ENCODE measurements around the gene ZG16B.

The ZG16B gene

DNA sequence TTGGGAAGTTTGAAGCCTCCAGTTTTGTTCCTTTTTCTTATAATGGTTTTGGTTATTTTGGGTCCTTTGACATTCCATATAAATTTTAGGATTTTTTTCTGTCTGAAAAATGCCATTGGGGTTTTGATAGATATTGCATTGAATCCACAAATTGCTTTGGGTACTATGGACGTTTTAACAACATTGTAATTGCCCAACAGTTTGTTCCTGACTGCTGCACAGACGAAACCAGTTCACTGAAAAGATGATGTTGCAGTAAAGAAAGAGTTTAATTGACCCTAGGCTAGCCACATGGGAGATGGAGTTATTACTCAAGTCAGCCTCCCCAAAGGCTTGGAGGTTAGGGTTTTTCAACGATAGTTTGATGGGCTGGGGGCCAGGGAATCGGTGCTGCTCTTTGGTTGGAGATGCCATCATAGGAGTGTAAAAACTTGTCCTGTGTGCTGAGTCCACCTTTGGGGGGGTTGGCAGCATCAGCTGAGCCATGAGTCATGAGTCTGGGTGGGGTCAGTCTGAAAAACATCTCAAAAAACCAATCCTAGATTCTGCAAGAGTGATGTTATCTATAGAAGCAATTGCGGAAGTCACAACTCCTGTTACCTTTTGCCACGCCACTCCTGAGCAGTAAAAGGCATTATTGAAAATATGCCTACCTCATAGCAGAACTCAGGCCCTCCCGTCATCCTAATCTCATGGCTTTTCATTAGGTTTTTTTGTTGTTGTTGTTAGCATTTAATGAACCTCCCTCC is 34.5 kb upstream of the ZG16B start:
- peaks cover 4% of the 10 kb centered on the region; the same call in 1 of the 2 replicates for H3K27me3 ChIP-seq (ENCODE audit: control insufficient read depth, low read length)
- no peaks in the 10 kb centered on the region for H3K4me1 ChIP-seq (ENCODE audit: control insufficient read depth, low read length)
- no peak for TF ChIP-seq EZH2phosphoT487 (IDR thresholded peaks at IDR 0.05; ENCODE audit: borderline replicate concordance, low read length)
- TF ChIP-seq, protein P1, sequence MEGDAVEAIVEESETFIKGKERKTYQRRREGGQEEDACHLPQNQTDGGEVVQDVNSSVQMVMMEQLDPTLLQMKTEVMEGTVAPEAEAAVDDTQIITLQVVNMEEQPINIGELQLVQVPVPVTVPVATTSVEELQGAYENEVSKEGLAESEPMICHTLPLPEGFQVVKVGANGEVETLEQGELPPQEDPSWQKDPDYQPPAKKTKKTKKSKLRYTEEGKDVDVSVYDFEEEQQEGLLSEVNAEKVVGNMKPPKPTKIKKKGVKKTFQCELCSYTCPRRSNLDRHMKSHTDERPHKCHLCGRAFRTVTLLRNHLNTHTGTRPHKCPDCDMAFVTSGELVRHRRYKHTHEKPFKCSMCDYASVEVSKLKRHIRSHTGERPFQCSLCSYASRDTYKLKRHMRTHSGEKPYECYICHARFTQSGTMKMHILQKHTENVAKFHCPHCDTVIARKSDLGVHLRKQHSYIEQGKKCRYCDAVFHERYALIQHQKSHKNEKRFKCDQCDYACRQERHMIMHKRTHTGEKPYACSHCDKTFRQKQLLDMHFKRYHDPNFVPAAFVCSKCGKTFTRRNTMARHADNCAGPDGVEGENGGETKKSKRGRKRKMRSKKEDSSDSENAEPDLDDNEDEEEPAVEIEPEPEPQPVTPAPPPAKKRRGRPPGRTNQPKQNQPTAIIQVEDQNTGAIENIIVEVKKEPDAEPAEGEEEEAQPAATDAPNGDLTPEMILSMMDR (IDR thresholded peaks at IDR 0.05; ENCODE audit: low read depth, low read length, poor library complexity, severe bottlenecking), result no peak
- H4K20me1 ChIP-seq (ENCODE audit: control insufficient read depth, insufficient read depth, low read depth, low read length), result no peaks in the 10 kb centered on the region
- H3K9me2 ChIP-seq (replicated peaks; ENCODE audit: control insufficient read depth, low read length), result no peaks in the 10 kb centered on the region
- H3K4me2 ChIP-seq (ENCODE audit: low read length), result no peak overlapping the region
- no peaks in the 10 kb centered on the region for H3K79me2 ChIP-seq (ENCODE audit: control insufficient read depth, low read length)
- H3K27ac ChIP-seq (ENCODE audit: low read depth, low read length), result no peak overlapping the region
- no peaks in the 10 kb centered on the region for H3K9me3 ChIP-seq (ENCODE audit: control insufficient read depth, insufficient read depth, low read length)
- no peaks in the 10 kb centered on the region for H3K36me3 ChIP-seq (ENCODE audit: control insufficient read depth, low read length)
- no peak overlapping the region for H3K4me3 ChIP-seq (ENCODE audit: low read length)
- H3F3A ChIP-seq (ENCODE audit: control insufficient read depth, insufficient read depth), result no peaks in the 10 kb centered on the region

DNA sequence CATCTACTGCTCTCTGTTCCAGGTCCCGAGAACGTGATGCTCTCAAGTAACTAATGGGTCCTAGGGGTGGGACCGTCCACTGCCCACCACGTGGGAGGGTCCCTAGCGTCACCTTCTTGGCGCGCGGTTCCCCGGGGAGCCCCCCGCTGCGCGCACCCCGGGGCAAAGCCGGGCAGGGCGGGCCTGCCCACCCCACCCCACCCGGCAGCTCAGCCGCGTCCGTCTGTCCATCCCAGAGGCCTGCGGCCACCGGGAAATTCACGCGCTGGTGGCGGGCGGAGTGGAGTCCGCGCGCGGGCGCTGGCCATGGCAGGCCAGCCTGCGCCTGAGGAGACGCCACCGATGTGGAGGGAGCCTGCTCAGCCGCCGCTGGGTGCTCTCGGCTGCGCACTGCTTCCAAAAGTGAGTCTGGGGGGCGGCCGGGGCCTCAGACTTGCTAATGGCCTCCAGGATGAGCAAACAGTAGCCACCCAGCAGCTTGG is 31.3 kb upstream of the ZG16B start:
- no peaks in the 10 kb centered on the region for H3K36me3 ChIP-seq (ENCODE audit: control insufficient read depth, low read length)
- H3K27ac ChIP-seq (ENCODE audit: low read depth, low read length), result no peak overlapping the region
- H3K9me2 ChIP-seq (replicated peaks; ENCODE audit: control insufficient read depth, low read length), result no peaks in the 10 kb centered on the region
- H3K79me2 ChIP-seq (ENCODE audit: control insufficient read depth, low read length), result no peaks in the 10 kb centered on the region
- peaks cover 4% of the 10 kb centered on the region; the same call in 1 of the 2 replicates for H3K27me3 ChIP-seq (ENCODE audit: control insufficient read depth, low read length)
- no peak overlapping the region for H3K4me2 ChIP-seq (ENCODE audit: low read length)
- no peaks in the 10 kb centered on the region for H3K4me1 ChIP-seq (ENCODE audit: control insufficient read depth, low read length)
- H3K9me3 ChIP-seq (ENCODE audit: control insufficient read depth, insufficient read depth, low read length), result no peaks in the 10 kb centered on the region
- H3F3A ChIP-seq (ENCODE audit: control insufficient read depth, insufficient read depth), result no peaks in the 10 kb centered on the region
- H4K20me1 ChIP-seq (ENCODE audit: control insufficient read depth, insufficient read depth, low read depth, low read length), result no peaks in the 10 kb centered on the region
- TF ChIP-seq, protein P1 (IDR thresholded peaks at IDR 0.05; ENCODE audit: low read depth, low read length, poor library complexity, severe bottlenecking), result no peak
- TF ChIP-seq EZH2phosphoT487 (IDR thresholded peaks at IDR 0.05; ENCODE audit: borderline replicate concordance, low read length), result no peak
- no peak overlapping the region for H3K4me3 ChIP-seq (ENCODE audit: low read length)

DNA sequence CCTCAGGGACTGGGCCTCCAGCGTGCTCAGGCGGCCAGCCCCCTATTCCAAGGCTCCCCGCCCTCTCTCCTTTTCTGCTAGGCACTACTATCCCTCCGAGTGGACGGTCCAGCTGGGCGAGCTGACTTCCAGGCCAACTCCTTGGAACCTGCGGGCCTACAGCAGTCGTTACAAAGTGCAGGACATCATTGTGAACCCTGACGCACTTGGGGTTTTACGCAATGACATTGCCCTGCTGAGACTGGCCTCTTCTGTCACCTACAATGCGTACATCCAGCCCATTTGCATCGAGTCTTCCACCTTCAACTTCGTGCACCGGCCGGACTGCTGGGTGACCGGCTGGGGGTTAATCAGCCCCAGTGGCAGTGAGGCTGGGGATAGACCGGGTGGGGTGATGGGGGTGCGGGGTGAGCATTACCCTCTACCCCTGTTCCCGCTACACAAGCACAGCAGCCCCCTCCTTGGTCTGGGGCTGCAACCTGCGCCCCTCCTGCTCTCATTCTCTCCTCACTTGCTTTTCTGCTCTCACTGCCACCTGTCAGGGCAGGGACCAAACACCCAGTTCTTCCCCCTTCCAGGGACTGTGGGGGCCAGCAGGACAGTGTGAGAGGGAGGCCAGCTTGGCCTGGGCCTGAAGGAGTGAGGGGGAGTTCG is 30.8 kb upstream of the ZG16B start:
- no peaks in the 10 kb centered on the region for H4K20me1 ChIP-seq (ENCODE audit: control insufficient read depth, insufficient read depth, low read depth, low read length)
- H3K27ac ChIP-seq (ENCODE audit: low read depth, low read length), result no peak overlapping the region
- no peaks in the 10 kb centered on the region for H3K36me3 ChIP-seq (ENCODE audit: control insufficient read depth, low read length)
- no peaks in the 10 kb centered on the region for H3F3A ChIP-seq (ENCODE audit: control insufficient read depth, insufficient read depth)
- H3K4me3 ChIP-seq (ENCODE audit: low read length), result no peak overlapping the region
- no peaks in the 10 kb centered on the region for H3K4me1 ChIP-seq (ENCODE audit: control insufficient read depth, low read length)
- H3K79me2 ChIP-seq (ENCODE audit: control insufficient read depth, low read length), result no peaks in the 10 kb centered on the region
- H3K9me3 ChIP-seq (ENCODE audit: control insufficient read depth, insufficient read depth, low read length), result no peaks in the 10 kb centered on the region
- no peak overlapping the region for H3K4me2 ChIP-seq (ENCODE audit: low read length)
- TF ChIP-seq, protein P1 (IDR thresholded peaks at IDR 0.05; ENCODE audit: low read depth, low read length, poor library complexity, severe bottlenecking), result no peak
- no peak for TF ChIP-seq EZH2phosphoT487 (IDR thresholded peaks at IDR 0.05; ENCODE audit: borderline replicate concordance, low read length)
- H3K9me2 ChIP-seq (replicated peaks; ENCODE audit: control insufficient read depth, low read length), result no peaks in the 10 kb centered on the region
- H3K27me3 ChIP-seq (ENCODE audit: control insufficient read depth, low read length), result peaks cover 4% of the 10 kb centered on the region; the same call in 1 of the 2 replicates
